ENCODE results near the gene NOL3.

The NOL3 gene

DNA sequence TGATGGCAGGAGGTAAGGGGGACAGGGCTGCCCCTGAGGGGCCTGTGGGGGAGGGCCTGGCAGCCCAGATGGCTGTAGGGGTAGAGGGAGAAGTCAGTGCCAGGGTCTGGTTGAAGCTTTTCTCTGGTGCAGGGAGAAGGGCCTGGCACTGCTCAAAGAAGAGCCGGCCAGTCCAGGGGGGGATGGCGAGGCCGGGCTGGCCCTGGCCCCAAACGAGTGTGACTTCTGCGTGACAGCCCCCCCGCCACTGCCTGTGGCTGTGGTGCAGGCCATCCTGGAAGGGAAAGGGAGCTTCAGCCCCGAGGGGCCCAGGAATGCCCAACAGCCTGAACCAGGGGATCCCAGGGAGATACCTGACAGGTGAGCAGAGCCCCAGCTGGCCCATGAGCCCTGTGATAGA is 2.8 kb upstream of the NOL3 start:
- Histone ChIP-seq H3K27me3 (no peaks in the 10 kb centered on the region; the same call in 1 of the 2 replicates), H3K4me3 (ENCODE audit: low read depth, low read length) (no peak overlapping the region), H3K4me1 (peaks cover 14% of the 10 kb centered on the region), H3K36me3 (no peaks in the 10 kb centered on the region), H3K9me3 (no peaks in the 10 kb centered on the region)
- DNase-seq = no peak
- TF ChIP-seq CTCF (IDR thresholded peaks at IDR 0.05; ENCODE audit: low read depth, low read length) = no peak

- H3K4me3 ChIP-seq (ENCODE audit: low read depth, low read length) = peak overlapping the region; percentile 58
These were observed 1.3 kb upstream of the NOL3 start for GRCh38 chr16:67169011-67169451.

GRCh38 chr16:67169642-67170167 is 633 bp upstream of the NOL3 start:
- Histone ChIP-seq H3K9me3 (no peaks in the 10 kb centered on the region), H3K36me3 (no peaks in the 10 kb centered on the region), H3K4me1 (peaks cover 14% of the 10 kb centered on the region), H3K27me3 (no peaks in the 10 kb centered on the region), H3K4me3 (ENCODE audit: low read depth, low read length) (peak overlapping the region; percentile 58)
- peak; percentile 82 for TF ChIP-seq CTCF (IDR thresholded peaks at IDR 0.05; ENCODE audit: low read depth, low read length)
- peak; percentile 83 for DNase-seq

More at GRCh38 chr16:67169011-67169451, 1.3 kb upstream of the NOL3 start:
- H3K27me3 ChIP-seq = no peaks in the 10 kb centered on the region; the same call in 1 of the 2 replicates
- peak; percentile 8 for DNase-seq
- H3K9me3 ChIP-seq = no peaks in the 10 kb centered on the region
- peaks cover 14% of the 10 kb centered on the region for H3K4me1 ChIP-seq
- no peaks in the 10 kb centered on the region for H3K36me3 ChIP-seq
- no peak for TF ChIP-seq CTCF (IDR thresholded peaks at IDR 0.05; ENCODE audit: low read depth, low read length)

DNA sequence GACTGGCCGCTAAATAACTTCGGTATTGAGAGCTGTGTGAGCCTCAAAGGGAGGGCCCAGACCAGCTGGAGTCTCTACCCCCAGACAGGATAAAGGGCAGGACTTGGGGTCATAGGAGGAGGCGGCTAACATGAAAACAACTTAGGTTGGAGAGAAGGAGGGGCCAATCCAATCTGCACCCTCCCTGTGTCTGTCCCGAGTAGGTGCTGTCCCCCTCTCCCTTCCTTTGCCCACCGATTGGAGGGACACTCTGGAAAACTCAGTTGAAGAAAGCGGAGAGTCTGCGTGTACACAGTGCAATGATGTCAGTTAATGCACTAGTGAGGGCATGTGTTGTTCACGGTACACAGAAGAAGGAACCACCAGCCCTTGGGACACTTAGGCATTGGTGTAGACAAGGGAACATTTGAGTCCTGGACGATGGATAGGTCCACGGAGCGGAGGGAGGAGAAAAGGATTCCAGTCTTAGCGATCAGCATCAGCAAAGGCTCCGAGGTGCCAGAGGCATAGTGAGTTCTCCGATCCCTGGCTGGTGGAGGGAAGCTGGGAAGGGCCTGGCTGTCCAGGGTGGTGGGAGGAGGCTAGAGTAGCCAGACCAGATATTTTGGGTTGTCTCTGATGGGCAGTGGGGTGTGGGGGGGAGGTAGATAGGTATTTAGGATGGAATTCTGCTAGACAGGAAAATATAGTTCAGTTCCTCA is 761 bp downstream of the NOL3 start:
- TF ChIP-seq CTCF (IDR thresholded peaks at IDR 0.05; ENCODE audit: low read depth, low read length) = no peak
- Histone ChIP-seq H3K27me3 (no peaks in the 10 kb centered on the region), H3K9me3 (no peaks in the 10 kb centered on the region), H3K4me1 (peaks cover 18% of the 10 kb centered on the region), H3K4me3 (ENCODE audit: low read depth, low read length) (peak overlapping the region; percentile 58), H3K36me3 (no peaks in the 10 kb centered on the region)
- no peak for DNase-seq

- TF ChIP-seq CTCF (IDR thresholded peaks at IDR 0.05; ENCODE audit: low read depth, low read length) = no peak
- Histone ChIP-seq H3K36me3 (no peaks in the 10 kb centered on the region), H3K27me3 (no peaks in the 10 kb centered on the region), H3K4me3 (ENCODE audit: low read depth, low read length) (peak overlapping the region; percentile 65), H3K9me3 (no peaks in the 10 kb centered on the region), H3K4me1 (peaks cover 18% of the 10 kb centered on the region)
- no peak for DNase-seq
These were observed 3.0 kb downstream of the NOL3 start for GRCh38 chr16:67173323-67173722.

All from BE2C (cell line).